OCI-LY3 (cell line): ENCODE data around the gene FOXK2.

Experiments used
- CTCF ChIP-seq: fragments of 200-600, 300-600 bp; sonication (generic); IDR thresholded peaks from 2 replicates; pipeline ENCODE4 v1.5.1; 2014; ENCODE audit warnings: antibody characterized with exemption, low read length, low read depth
- EZH2phosphoT487 ChIP-seq: fragments of 200-600 bp; shearing (Covaris generic); IDR thresholded peaks from 2 replicates; pipeline ENCODE4 v1.6.1; 2018; ENCODE audit warnings: antibody characterized with exemption, mixed run types, low read depth

GRCh38 chr17:82583720-82584234, 64.2 kb downstream of the FOXK2 start:
- TF ChIP-seq CTCF = no peak
- no peak for TF ChIP-seq EZH2phosphoT487
